ENCODE data around the gene CPA5. TPM values are rescaled to one million over a fixed set of nuclear protein-coding genes. Genes with fewer than 3 reads are reported as not detected.

The CPA5 gene
- total and polyA plus RNA-seq, 2 of the 8 experiments (the other 6 are each of a cell fraction or from before 2014, with no cell fraction given), result 0.12 TPM; not detected in 1

- Histone ChIP-seq H3K27ac (ENCODE audit: low read depth, low read length) (no peak overlapping the region), H4K8ac (ENCODE audit: extremely low read depth, insufficient read depth, low read length) (no peak overlapping the region), H2BK15ac (ENCODE audit: low read length) (no peak overlapping the region), H3K14ac (ENCODE audit: insufficient read length) (no peak overlapping the region), H3K4me1 (replicated peaks in 1 of 4; ENCODE audit: control insufficient read depth in 3 of 4, insufficient read depth in 4 of 4, low read length in 3 of 4) (peaks cover 5 to 11% (median 10%) of the 10 kb centered on the region in 4 experiments), H3K36me3 (ENCODE audit: control insufficient read depth in 2 of 4, insufficient read depth in 4 of 4, low read length in 3 of 4) (no peaks in the 10 kb centered on the region), H4K5ac (ENCODE audit: insufficient read length, low read depth, low read length) (no peak overlapping the region), H3K4me3 (ENCODE audit: extremely low read depth in 1 of 4, insufficient read depth in 2 of 4, low read depth in 3 of 4, low read length in 4 of 4) (no peak overlapping the region), H3K56ac (replicated peaks; ENCODE audit: insufficient read length, low read depth, low read length) (no peak overlapping the region), H2BK5ac (ENCODE audit: low read depth, low read length) (no peak overlapping the region), H2BK20ac (ENCODE audit: low read length) (no peak overlapping the region), H3K18ac (ENCODE audit: extremely low read depth, low read length) (no peak overlapping the region), H3K27me3 (replicated peaks in 1 of 4; ENCODE audit: control insufficient read depth in 3 of 4, extremely low read depth in 1 of 4, insufficient read depth in 3 of 4, low read length in 3 of 4) (no peaks in the 10 kb centered on the region), H3K9me3 (ENCODE audit: insufficient read depth in 2 of 2, low read depth in 1 of 2, low read length in 1 of 2) (0 out of 4 replicates have a peak, but pooled peaks cover 0 to 6% of the 10 kb centered on the region in 2 experiments), H3K4ac (replicated peaks; ENCODE audit: insufficient read length, low read depth, low read length) (no peak overlapping the region), H2BK12ac (ENCODE audit: low read depth, low read length) (no peak overlapping the region), H2AFZ (ENCODE audit: low read length) (no peak overlapping the region), H3K4me2 (ENCODE audit: insufficient read depth in 1 of 2, low read depth in 2 of 2, low read length in 2 of 2) (no peak overlapping the region), H4K20me1 (replicated peaks in 1 of 2; ENCODE audit: control insufficient read depth in 1 of 2, insufficient read depth in 2 of 2, low read length in 2 of 2) (no peaks in the 10 kb centered on the region), H2AK5ac (ENCODE audit: low read depth, low read length) (no peak overlapping the region), H2BK120ac (replicated peaks; ENCODE audit: low read depth, low read length) (no peak overlapping the region), H4K91ac (replicated peaks; ENCODE audit: insufficient read length, low read length) (no peak overlapping the region), H3K23me2 (ENCODE audit: low read depth, low read length) (no peaks in the 10 kb centered on the region), H3K79me2 (ENCODE audit: control insufficient read depth in 1 of 2, insufficient read depth in 2 of 2, low read length in 2 of 2) (no peaks in the 10 kb centered on the region), H3K9ac (replicated peaks in 1 of 4; ENCODE audit: extremely low read depth in 1 of 4, low read depth in 3 of 4, low read length in 3 of 4) (no peak overlapping the region), H3K79me1 (ENCODE audit: low read depth, low read length) (no peaks in the 10 kb centered on the region), H3K23ac (ENCODE audit: insufficient read length) (no peak overlapping the region)
- ChIA-PET POLR2A (ENCODE audit: partially characterized antibody) (no interaction called here), CTCF (ENCODE audit: partially characterized antibody) (no interaction called here)
- WGBS, 2 experiments (ENCODE audit: extremely low coverage in 1 of 2, insufficient coverage in 1 of 2, insufficient read length in 1 of 2, insufficient replicate concordance in 2 of 2, low coverage in 1 of 2, low lambda C conversion rate in 2 of 2, missing lambda C conversion rate in 1 of 2), result 91% methylated on average over 3 of the region's 3 CpGs; no CpG with 5 or more reads in 1 of the 2 experiments
- DNase-seq (ENCODE audit: low read depth in 1 of 2, low spot score in 2 of 2), result no peak
- FAIRE-seq, result no peak
- no peak for TF ChIP-seq CBX8 (IDR thresholded peaks at IDR 0.05; ENCODE audit: borderline replicate concordance, low read depth, low read length)
- no peak for TF ChIP-seq USF2 (IDR thresholded peaks at IDR 0.05; ENCODE audit: low read length)
- TF ChIP-seq RAD21 (IDR thresholded peaks at IDR 0.05 in 1 of 2, conservative IDR thresholded peaks at IDR 0.05 in 1 of 2; ENCODE audit: low read depth in 2 of 2, low read length in 2 of 2), result no peak
- TF ChIP-seq FOSL1 (IDR thresholded peaks at IDR 0.05; ENCODE audit: insufficient read depth, low read depth, low read length), result no peak
- no peak for TF ChIP-seq ATF3 (IDR thresholded peaks at IDR 0.05; ENCODE audit: insufficient read depth, low read depth, low read length)
- TF ChIP-seq JUND (IDR thresholded peaks at IDR 0.05; ENCODE audit: low read length), result no peak
- no peak for TF ChIP-seq SP4 (IDR thresholded peaks at IDR 0.05; ENCODE audit: low read length)
- TF ChIP-seq RBBP5 (IDR thresholded peaks at IDR 0.05; ENCODE audit: borderline replicate concordance, low read depth, low read length), result no peak
Measured at GRCh38 chr7:130360518-130360917, 15.9 kb downstream of the CPA5 start.

Data from H1 (cell line).